Measurements from ENCODE around the gene SMAP1.

GRCh38 chr6:70633870-70634269, 33.8 kb upstream of the SMAP1 start:
- TF ChIP-seq CTCF (IDR thresholded peaks at IDR 0.05), result no peak
- no peak for TF ChIP-seq ZFX (IDR thresholded peaks at IDR 0.05; ENCODE audit: borderline replicate concordance)
